Hippocampal formation (tissue), 2 donors: ENCODE results near the gene NTMT1.
"Not testable (repeated sequence)": the region's sequence is repeated elsewhere in the genome, so short reads cannot be mapped to it uniquely, and the experiment has no call there.

ENCODE experiments used
- DNase-seq, 2 donors: peaks; one replicate each; lab custom pipeline; 2025; lab: John Stamatoyannopoulos, UW

NTMT1 gene

DNA sequence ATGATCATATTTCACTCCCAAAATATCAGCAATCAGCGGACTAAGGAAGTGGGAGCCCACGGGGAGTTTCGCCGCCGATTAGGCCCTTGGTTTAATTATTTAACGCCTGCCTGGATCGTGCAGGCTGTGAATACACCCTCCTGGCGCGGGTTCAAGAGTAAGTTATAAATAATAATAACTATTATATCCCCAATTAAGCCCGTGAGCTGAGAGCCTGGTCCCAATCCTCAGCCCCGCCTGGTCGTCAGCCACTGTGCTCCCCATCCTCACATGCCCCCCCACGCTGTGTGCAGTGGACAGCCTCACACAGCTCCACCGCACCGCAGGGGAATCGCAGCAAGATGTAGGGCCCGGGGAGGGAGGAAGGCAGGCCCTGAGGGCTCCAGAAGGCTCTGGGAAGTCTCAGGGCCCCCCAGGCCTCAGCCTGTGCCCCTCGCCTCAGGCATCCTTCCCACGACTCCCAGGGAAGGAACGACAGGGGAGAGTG, 28.6 kb downstream of the NTMT1 start:
- no peak for DNase-seq

DNA sequence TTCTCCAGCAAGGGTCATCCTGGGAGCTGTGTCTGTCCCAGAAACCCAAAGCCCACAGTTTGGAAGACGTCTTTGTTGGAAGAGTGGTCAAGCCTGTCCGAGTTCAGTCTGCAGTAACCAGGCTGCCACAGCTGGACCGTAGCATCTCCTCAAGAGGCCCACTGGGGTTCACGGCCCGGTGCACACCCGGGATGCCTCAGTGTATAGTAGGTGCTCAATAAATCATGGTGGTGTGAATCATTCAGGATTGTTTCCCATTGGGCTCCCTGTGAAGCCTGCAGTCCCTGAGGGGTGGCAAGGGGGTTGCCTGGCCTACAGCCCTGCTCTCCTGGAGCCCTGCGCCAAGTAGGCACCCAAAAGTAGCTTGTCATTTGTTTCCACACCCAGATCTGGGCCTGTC, 29.2 kb downstream of the NTMT1 start:
- DNase-seq, result no peak

DNA sequence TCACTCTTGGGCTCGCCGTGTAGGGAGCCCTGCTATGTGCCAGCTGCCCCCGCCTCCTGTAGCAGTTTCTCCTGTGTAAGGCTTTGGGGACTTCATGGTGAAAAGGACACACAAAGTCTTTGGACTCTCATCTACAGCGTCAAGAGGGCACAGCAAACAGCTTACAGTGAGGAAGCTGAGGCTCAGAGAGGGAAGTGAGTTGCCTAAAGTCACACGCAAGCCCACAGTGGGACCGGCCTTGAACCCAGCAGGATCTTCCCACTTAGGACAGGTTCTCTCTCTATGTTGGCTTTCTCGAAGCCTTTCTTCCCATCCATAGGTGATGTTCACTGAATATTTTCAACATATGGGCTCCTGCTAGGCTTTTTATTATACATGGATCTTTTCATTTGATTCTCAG, 29.7 kb downstream of the NTMT1 start:
- no peak for DNase-seq

DNA sequence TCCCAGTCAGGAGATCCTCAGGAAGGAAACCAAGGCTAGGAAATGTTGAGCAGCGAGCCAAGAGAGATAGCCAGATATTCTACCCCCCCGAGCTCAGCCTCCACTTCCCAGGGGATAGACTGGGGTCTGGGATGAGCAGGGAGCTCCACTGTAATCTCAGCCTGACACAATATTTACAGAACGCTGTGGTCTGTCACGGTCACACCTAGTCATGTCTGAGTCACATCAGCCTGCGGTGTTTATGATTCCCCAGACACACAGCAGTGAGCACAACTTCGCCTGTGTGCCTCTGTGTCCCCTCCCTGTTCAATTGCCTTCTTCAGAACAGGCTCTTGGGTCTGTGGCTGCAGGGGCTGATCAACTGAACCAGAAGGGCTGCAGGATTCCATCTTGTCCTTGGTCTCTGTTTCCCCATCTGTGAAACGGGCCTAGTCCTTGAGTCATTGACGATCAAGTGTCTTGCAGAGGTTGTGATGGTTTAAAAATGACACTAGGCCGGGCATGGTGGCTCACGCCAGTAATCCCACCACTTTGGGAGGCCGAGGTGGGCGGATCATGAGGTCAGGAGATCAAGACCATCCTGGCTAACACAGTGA, 30.9 kb downstream of the NTMT1 start:
- DNase-seq, result no peak

DNA sequence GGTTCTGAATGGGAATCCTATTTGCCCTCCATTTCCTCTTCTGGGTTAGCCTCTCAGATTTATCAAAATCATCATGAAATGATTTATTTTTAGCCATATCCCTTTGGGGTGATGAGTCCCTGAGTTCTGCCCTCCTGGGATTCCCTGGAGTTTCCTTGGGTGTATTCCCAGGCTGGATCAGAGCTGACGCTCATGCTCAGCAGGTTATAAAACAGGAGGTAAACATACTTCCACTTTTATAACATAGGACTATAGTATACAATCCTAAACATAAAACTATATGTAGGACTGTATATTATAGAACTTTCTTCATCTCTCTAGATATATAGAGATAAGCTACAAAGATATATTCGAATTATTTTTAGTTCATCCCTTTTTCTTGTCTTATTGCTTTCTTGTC, 35.1 kb downstream of the NTMT1 start:
- DNase-seq, result no peak

DNA sequence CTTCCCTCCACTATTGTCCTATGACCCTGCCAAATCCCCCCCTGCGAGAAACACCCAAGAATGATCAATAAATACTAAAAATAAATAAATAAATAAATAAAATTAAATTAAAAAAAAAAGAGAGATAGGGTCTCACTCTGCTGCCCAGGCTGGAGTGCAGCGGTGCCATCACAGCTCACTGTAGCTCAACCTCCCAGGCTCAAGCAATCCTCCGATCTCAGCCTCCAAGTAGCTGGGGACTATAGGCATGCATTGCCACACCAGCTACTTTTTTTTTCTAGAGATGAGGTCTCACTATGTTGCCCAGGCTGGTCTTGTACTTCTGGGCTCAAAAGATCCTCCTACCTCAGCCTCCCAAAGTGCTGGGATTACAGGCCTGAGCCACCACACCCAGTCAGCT, 36.3 kb downstream of the NTMT1 start:
- DNase-seq, result not testable (repeated sequence)

DNA sequence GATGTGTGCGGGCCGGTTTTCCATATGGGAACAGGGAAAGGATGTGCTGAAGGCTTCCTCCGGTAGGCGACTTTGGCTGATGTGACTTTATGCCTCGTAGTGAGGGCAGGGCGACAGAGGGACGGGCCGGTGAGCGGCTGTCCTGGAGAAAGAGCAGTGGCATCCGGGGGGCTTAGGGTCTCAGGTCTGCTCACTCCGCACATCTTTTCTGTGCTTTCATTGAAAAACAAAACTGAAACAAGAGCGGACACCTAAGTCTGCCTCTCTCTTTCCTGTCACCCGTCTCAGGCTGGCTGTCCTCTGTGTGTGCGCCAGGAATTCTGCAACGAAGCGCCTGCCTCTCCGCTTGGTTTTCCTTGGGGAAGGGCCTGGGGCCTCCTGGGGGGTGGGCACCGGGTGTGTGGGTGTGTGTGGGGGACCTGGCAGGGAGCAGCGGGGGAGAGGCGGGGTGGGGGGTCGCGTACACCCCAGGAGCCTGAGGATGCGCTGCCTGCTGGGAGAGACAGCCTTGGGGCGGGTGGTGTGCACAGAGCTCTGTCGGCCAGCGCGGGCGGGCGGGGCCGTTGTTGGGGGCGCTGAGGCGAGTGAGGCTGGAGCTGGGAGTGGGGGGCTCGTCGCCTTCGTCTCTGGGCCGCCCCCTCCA, 38.9 kb downstream of the NTMT1 start:
- DNase-seq, result no peak

DNA sequence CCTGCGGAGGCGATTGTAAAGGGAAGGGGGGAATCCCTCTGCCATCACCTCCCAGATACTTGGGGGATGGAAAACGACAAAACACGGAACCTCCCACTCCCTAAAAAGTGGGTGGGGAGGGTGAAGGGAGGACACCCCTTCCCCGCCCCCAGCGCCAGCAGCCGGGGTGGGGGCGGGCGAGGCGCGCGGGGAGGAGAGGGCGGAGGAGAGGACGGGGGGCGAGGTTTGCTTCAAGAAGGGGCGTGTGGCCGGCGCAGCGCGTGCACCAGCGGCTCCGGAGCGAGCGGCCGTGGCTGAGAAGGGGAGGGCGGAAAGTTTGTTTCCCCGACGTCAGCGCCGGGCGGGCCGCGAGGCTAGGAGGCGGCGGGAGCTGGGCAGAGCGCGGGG, 39.4 kb downstream of the NTMT1 start, which contains the start of gene PRRX2:
Gene PRRX2, plus strand, starts transcription at position 259 of the 387 bp plus-strand sequence. CDS start 221 bp downstream, outside the sequence.
- no peak for DNase-seq

DNA sequence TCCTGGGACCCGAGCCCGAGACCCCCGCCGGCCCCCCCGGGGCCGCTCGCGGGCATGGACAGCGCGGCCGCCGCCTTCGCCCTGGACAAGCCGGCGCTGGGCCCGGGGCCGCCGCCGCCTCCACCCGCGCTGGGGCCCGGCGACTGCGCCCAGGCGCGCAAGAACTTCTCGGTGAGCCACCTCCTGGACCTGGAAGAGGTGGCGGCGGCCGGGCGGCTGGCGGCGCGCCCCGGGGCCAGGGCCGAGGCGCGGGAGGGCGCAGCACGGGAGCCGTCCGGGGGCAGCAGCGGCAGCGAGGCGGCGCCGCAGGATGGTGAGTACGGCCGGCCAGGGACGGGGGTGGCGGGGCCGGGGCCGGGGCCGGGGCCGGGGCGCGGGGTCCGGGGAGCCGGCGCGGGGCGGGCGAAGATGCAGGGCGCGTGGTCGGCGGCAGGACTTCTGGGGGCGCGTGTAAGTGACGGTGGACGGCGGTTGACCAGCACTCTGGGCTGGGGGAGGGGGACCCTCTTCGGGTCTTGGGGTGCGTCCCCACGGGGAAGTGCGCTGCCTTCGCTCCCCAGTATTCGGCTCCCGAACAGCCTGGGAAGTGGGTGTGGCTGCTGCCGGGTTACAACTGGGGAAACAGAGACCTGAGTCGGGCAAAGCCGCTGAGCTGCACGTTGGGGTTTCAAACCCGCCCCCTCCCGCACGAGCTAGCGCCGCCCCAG, 40.0 kb downstream of the NTMT1 start:
- no peak for DNase-seq

DNA sequence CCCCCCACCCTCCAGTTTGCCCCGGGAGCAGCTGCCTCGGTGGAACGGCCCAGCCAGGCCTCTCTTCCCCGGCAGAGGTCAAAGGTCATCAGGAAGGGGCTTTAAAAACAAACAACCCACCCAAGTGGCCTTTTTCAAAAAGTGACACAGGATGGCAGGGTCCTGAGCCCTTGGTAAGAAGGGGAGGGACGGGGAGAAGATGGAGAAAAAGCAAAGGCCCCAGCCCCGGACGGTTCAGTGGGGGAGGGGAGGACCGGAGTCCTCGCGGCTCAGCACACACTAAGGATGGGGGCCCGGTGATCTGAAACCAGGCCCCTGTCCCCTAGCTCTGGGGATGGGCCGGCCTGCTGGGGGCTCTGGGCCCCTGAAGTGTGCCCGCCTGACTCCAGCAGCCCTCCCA, 40.6 kb downstream of the NTMT1 start:
- no peak for DNase-seq

DNA sequence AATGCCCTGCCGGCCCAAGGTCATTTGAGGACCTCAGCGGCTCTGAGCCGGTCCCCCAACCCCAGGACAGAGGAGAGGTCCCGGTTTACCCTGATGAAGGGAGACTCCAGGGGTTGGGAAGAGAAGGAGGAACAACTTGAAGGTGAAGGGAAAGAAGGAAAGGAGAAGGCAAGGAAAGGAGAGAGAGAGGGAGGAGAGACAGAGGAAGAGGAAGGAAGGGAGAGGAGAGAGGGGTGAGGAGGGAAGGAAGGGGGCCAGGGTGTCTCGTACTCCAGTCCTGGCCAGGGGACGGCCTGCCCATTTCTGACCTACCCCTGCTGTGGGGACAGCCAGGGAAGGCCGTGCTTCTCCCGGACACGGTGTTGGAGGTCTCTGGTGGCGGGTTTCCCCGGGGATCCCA, 41.4 kb downstream of the NTMT1 start:
- DNase-seq, result no peak

DNA sequence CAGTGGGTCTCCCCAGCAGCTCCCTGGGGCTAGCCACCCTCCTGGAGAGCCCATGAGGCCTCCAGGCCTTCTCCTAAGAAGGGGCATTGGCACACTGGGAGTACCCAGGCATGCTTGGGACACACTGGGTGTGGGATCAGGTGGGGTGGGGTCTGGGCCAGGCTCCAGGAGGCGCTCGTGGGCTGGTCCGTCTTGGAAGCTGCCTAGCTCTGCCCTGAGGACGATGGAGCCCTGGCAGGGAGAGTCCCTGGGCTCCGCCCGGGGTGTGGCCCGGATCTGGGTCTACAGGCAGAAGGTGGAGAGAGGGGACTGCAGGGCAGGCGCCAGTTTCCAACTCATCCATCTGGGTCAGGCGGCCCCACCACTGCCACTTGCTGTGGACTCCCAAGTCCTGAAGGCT, 41.9 kb downstream of the NTMT1 start:
- DNase-seq, result no peak

DNA sequence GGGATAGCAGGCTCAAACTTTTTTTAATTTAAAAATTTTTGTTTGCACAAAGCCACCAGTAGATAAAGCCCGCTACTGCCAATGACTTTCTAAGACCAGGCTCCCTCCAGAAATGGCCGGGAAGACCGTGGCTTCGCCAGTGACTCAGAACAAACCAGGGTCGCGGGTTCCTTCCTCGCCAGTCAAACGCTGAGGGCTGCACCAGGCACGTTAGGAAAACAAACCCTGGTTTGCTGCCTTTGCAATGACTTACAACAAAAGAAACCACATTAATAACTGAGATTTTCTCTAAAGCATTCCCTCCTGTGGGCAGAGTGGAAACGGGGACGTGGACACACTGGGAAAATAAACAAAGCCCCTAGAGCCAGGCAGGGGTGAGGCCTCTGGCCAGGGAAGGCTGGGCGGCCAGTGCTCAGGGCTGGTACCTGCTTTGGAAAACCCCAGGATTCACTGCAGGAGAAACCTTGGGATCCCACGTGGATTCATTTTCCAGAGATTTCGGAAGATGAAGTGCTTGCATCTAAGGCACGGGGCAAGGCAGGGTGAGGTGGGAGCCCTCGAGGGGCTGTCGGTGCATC, 43.3 kb downstream of the NTMT1 start:
- no peak for DNase-seq

DNA sequence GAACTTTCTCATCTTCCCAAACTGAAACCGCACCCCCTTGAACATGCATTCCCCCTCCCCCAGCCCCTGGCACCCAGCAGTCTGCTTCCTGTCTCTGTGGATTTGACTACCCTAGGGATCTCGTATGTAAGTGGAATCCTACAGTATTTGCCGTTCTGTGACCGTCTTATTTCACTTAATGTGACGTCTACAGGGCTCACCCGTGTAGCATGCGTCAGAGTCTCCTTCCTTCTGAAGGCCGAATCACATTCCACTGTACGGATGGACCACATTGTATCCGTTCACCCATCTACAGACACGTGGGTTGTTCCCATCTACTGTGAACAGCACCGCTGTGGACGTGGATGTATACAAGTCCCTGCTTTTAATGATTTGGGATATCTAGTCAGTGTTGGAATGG, 44.0 kb downstream of the NTMT1 start:
- DNase-seq, result no peak

DNA sequence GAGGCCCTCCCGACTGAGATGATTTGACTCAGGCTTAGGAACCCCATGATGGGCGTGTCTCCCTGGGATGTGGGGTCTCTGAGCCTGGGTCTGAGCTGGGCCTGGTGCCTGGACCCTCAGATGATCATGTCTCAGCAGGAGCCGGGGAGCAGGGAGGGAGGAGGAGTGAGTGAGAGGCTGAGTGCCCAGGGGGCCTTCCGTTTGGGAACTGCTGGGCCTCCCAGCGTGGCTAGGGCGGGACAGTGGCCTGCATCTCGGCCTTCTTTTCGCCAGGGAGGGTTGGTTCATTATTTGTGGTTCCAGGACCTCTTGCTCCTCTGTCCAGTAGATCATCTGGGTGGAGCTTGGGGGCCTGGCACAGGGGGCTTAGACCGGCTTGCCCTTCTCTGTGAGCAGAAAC, 45.1 kb downstream of the NTMT1 start:
- DNase-seq, result no peak

DNA sequence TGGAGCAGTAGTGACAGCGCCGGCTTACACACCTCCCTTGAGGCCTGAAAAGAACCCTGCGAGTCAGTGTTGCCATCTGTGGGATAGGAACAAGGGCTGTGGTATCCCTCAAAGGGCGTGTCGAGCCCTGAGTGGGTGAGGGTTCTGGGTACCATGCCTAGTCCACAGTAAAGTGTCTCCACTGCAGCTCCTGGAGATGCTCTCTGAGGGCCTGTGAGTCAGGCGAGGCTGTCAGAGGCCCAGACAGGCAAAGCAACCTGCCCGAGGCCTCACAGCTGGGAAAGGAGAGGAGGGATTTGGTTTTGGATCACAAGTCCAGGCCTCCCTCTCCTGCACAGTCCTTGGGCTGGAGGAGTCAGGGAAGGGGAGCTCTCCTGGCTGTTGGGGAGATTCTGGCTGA, 45.6 kb downstream of the NTMT1 start:
- DNase-seq, result no peak

DNA sequence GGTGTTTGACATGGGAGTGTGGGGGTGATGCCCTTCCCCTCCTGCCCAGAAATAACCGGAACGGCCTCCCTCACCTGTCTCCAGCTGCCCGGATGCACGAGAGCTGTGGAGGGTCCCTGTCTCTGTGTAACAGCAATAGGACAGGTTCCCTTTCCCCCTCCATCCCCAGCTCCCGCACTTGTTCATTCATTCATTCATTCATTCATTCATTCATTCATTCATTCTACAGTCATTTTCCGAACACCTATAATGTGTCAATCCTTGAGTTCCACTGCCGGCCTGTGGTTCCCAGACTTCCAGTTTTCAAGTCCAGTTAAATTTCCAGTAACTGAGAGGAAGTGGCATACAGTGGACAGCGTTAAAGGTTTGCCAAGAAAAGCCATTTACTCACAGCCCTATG, 46.7 kb downstream of the NTMT1 start:
- DNase-seq, result no peak

DNA sequence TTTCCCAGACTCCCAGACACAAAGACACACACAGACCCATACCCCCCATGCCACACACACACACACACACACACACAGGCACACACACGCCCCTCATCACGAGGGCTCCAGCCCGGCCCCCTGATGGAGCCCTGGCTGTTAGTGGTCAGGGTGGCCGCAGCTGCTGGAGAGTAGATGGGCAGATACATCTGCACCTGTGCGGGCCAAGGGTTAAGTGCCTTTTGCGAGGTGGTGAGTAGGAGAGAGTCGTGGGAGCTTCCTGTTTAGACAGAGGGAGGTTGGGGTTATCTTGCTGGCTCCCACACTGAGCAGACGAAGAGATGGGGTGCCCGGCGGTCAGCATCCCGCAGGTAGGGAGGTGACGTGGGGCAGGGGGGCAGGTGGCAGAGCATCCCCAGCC, 47.6 kb downstream of the NTMT1 start:
- no peak for DNase-seq

DNA sequence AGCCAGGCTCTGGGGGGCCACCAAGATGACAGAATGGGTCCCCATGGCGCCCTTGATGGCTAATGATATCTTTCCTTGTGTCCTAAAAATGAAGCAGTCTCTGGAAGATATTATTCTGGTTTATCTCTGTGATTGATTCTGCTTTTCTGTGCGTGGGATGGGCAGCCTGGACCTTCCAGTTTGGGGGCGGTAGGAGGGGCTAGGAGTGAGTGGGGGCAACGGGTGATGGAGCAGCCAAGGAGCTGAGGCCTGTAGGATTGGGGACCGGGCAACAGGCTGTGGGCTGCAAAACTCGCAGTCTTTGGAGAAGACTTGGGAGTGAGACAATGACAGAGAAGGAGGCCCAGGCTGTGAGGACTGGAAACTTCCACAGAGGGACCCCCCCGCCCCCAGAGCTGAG, 48.3 kb downstream of the NTMT1 start:
- DNase-seq, result no peak

DNA sequence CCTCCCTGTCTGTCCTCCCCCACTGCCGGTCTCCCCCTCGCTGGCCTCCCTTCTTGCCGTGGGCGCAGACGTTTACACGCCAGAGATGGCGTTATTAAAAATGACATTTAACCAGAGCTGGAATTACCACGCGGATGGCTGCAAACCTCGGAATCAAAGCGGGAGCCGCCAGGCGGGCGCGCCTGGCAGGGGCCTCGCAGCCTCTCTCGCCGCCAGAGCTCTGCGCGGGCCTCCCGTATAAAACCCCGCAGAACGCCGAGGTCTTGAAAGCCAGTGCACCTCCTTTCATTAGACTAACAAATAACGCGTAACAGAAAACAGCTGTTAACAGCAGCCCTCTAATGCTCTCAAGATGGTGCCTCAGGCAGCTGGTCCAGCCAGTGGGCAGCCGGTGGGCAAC, 49.7 kb downstream of the NTMT1 start:
- no peak for DNase-seq

DNA sequence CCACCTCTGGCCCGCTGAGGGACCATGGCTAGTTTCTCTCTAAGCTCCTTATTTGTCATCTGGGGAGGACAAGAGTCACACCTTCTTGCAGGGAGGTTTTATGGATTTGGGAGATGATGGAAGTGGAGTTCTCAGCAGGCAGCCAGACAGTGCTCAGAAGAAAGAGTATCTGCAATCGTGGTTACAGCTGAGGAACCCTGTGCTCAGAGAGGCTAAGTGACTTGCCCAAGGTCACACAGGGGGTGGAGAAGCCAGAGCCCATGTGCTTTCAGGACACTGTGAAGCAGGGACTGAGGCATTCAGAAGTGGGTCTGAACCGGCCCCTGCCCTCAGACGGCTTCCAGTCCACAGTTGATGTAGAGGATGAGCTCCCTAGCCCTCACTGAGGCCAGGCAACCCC, 50.3 kb downstream of the NTMT1 start:
- no peak for DNase-seq

DNA sequence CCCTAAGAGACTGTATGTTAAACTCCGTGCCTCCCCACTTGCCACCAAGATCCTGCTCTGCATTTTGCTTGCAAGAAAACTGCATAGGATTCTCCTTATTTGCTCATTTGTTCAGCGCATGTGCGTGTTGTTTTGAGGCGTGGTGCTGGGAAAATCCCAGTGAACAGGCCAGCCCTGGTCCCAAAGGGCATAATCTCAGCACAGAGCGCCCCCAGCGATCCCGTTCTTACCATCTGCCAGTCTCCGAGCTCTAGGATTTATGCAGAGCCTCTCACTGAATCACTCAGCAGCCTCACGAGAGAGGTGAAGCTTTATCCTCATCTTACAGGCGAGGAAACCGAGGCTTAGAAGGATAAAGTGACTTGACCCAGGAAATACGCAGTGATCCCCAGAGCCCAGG, 51.0 kb downstream of the NTMT1 start:
- DNase-seq, result no peak

DNA sequence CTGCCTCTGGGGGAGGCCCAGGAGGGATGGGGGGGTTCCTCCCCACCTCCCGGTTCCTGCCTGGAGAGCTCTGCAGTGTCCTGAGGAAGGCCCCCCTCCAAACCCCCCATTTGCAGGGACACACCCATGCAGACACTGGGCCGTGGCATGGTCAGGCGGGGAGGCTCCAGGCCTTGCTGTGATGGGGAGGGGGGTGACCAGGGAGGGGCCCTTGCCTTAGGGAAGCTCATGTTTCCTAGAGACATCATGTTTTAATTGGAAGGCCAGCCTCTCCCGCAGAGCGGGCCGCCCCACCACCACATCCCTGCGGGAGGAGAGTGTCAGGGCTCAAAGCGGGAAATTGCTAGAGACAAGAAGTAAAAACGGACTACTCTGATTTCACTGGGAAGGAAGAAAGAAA, 51.5 kb downstream of the NTMT1 start:
- no peak for DNase-seq
